IMR-90 (cell line): ENCODE results near the gene KIF21A.

Experiments used
- BHLHE40 ChIP-seq: fragments of 150-350 bp; IDR thresholded peaks from 2 replicates; pipeline ENCODE4 v1.6.1; 2016; ENCODE audit warnings: mild to moderate bottlenecking, low read depth, low read length
- CHD1 ChIP-seq: IDR thresholded peaks from 2 replicates; pipeline ENCODE4 v1.6.1; 2012; ENCODE audit warnings: low read depth, low read length, improper control_type of control experiment
- MAFK ChIP-seq: IDR thresholded peaks from 2 replicates; pipeline ENCODE4 v1.6.1; 2012; ENCODE audit warnings: low read depth, low read length, improper control_type of control experiment
- MAZ ChIP-seq: IDR thresholded peaks from 2 replicates; pipeline ENCODE4 v1.6.1; 2012; ENCODE audit warnings: low read depth, mild to moderate bottlenecking, low read length, improper control_type of control experiment, moderate library complexity, borderline replicate concordance
- MXI1 ChIP-seq: IDR thresholded peaks from 2 replicates; pipeline ENCODE4 v1.6.1; 2012; ENCODE audit warnings: low read depth, mild to moderate bottlenecking, low read length, moderate library complexity, borderline replicate concordance
- NFE2L2 ChIP-seq: fragments of 150-350 bp; IDR thresholded peaks from 2 replicates; pipeline ENCODE4 v1.6.1; 2016; ENCODE audit warnings: low read depth, mild to moderate bottlenecking, low read length
- POLR2A ChIP-seq: IDR thresholded peaks from 2 replicates; pipeline ENCODE4 v1.6.1; 2012; ENCODE audit warnings: mild to moderate bottlenecking, low read depth, low read length
- RAD21 ChIP-seq: IDR thresholded peaks from 2 replicates; pipeline ENCODE4 v1.6.1; 2012; ENCODE audit warnings: low read length, improper control_type of control experiment
- RCOR1 ChIP-seq: IDR thresholded peaks from 2 replicates; pipeline ENCODE4 v1.6.1; 2012; ENCODE audit warnings: mild to moderate bottlenecking, low read length, improper control_type of control experiment; ENCODE audit not compliant: insufficient replicate concordance
- RFX5 ChIP-seq: IDR thresholded peaks from 2 replicates; pipeline ENCODE4 v1.8.0; 2012; ENCODE audit warnings: low read depth, mild to moderate bottlenecking, low read length, moderate library complexity
- SMC3 ChIP-seq: fragments of 150-350 bp; IDR thresholded peaks from 2 replicates; pipeline ENCODE4 v1.6.1; 2016; ENCODE audit warnings: low read depth, mild to moderate bottlenecking, antibody characterized with exemption, low read length, moderate library complexity
- TF ChIP-seq, protein P1 (sequence below): conservative IDR thresholded peaks from 2 replicates; pipeline ENCODE4 v1.5.1; 2012; ENCODE audit warnings: mild to moderate bottlenecking, low read depth, low read length, improper control_type of control experiment
- TF ChIP-seq, protein P2 (sequence below): fragments of 150-350 bp; IDR thresholded peaks from 2 replicates; pipeline ENCODE4 v1.6.1; 2016; ENCODE audit warnings: low read depth, mild to moderate bottlenecking, low read length, moderate library complexity, borderline replicate concordance

DNA sequence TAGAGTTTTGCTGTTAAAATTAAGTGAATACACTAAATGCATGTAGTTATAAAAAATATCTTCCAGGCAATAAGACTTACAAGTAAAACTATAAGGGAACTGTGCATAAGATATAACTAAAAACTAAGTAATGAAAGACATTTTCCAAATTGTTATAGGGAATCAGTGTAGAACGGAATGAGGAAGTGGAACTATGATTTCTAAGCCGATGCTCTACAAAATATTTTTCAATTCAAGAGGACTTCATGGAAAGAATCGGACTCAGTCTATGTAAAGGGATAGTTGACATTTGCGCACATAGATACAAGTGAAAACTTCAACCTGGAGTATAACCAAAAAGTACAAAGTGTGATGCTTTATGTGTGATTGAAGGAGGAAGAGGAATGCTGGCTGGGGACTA lies 40.1 kb upstream of the KIF21A start:
- TF ChIP-seq BHLHE40 (no peak), SMC3 (no peak), RAD21 (no peak), POLR2A (no peak), CHD1 (no peak), MXI1 (no peak), NFE2L2 (no peak), MAZ (no peak), MAFK (no peak), RFX5 (no peak), RCOR1 (no peak)
- TF ChIP-seq, protein P1, sequence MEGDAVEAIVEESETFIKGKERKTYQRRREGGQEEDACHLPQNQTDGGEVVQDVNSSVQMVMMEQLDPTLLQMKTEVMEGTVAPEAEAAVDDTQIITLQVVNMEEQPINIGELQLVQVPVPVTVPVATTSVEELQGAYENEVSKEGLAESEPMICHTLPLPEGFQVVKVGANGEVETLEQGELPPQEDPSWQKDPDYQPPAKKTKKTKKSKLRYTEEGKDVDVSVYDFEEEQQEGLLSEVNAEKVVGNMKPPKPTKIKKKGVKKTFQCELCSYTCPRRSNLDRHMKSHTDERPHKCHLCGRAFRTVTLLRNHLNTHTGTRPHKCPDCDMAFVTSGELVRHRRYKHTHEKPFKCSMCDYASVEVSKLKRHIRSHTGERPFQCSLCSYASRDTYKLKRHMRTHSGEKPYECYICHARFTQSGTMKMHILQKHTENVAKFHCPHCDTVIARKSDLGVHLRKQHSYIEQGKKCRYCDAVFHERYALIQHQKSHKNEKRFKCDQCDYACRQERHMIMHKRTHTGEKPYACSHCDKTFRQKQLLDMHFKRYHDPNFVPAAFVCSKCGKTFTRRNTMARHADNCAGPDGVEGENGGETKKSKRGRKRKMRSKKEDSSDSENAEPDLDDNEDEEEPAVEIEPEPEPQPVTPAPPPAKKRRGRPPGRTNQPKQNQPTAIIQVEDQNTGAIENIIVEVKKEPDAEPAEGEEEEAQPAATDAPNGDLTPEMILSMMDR, result no peak
- TF ChIP-seq, protein P2, sequence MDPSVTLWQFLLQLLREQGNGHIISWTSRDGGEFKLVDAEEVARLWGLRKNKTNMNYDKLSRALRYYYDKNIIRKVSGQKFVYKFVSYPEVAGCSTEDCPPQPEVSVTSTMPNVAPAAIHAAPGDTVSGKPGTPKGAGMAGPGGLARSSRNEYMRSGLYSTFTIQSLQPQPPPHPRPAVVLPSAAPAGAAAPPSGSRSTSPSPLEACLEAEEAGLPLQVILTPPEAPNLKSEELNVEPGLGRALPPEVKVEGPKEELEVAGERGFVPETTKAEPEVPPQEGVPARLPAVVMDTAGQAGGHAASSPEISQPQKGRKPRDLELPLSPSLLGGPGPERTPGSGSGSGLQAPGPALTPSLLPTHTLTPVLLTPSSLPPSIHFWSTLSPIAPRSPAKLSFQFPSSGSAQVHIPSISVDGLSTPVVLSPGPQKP, result no peak
